Naive B cell (primary cell): Measurements from ENCODE around the gene CDC42BPB. TPM values are rescaled to one million over a fixed set of nuclear protein-coding genes. Genes with fewer than 3 reads are reported as not detected.
"Not testable (repeated sequence)": the region's sequence is repeated elsewhere in the genome, so short reads cannot be mapped to it uniquely, and the experiment has no call there.

Experiments
- ATAC-seq, 2 donors: fragments of 150-1000 bp; cut with Tn5 transposase; 2 replicates each; pipeline ENCODE4 v1.10.0; 2021; ENCODE audit warnings: low read depth in 2 of 2, mild to moderate bottlenecking in 2 of 2, moderate library complexity in 2 of 2
- DNase-seq: peaks from one replicate; pipeline ENCODE4 v3.0.0; 2022
- H3K27ac Mint-ChIP-seq, 6 donors: one replicate each; pipeline ENCODE4 v1.8.0; 2020 to 2022; ENCODE audit warnings: mild to moderate bottlenecking in 6 of 6, mixed read lengths in 6 of 6, moderate library complexity in 5 of 6, inconsistent platforms in 2 of 6
- H3K27me3 Mint-ChIP-seq, 3 donors: one replicate each; pipeline ENCODE4 v1.8.0; 2021 to 2022; ENCODE audit warnings: mixed read lengths in 3 of 3, mild to moderate bottlenecking in 1 of 3
- H3K36me3 Mint-ChIP-seq, 2 donors: one replicate each; pipeline ENCODE4 v1.8.0; 2020 to 2022; ENCODE audit warnings: mixed read lengths in 2 of 2, inconsistent platforms in 1 of 2, mild to moderate bottlenecking in 1 of 2
- H3K4me1 Mint-ChIP-seq, 3 donors: one replicate each; pipeline ENCODE4 v1.8.0; 2020 to 2022; ENCODE audit warnings: mixed read lengths in 3 of 3, inconsistent platforms in 1 of 3, mild to moderate bottlenecking in 1 of 3, moderate library complexity in 1 of 3
- H3K4me3 Mint-ChIP-seq, 8 donors: one replicate each; pipeline ENCODE4 v1.8.0; 2020 to 2022; ENCODE audit warnings: mild to moderate bottlenecking in 8 of 8, mixed read lengths in 8 of 8, moderate library complexity in 8 of 8, inconsistent platforms in 2 of 8
- H3K9me3 Mint-ChIP-seq, 7 donors: one replicate each; pipeline ENCODE4 v1.8.0; 2020 to 2022; ENCODE audit warnings: mixed read lengths in 7 of 7, mild to moderate bottlenecking in 5 of 7, inconsistent platforms in 2 of 7, moderate library complexity in 1 of 7
- polyA plus RNA-seq, 6 donors: library from polyadenylated mRNA; unstranded; fragments of 300-500 nt; fragmentation: Illumina TruSeq; gene quantifications; one replicate each; pipeline ENCODE4 v1.2.3, GENCODE V29; 2021; ENCODE audit warnings: low read depth in 6 of 6

The CDC42BPB gene
- polyA plus RNA-seq, 6 donors from 2014 or later, result 0.81 to 2.7 (median 0.97) TPM; not detected in 1

DNA sequence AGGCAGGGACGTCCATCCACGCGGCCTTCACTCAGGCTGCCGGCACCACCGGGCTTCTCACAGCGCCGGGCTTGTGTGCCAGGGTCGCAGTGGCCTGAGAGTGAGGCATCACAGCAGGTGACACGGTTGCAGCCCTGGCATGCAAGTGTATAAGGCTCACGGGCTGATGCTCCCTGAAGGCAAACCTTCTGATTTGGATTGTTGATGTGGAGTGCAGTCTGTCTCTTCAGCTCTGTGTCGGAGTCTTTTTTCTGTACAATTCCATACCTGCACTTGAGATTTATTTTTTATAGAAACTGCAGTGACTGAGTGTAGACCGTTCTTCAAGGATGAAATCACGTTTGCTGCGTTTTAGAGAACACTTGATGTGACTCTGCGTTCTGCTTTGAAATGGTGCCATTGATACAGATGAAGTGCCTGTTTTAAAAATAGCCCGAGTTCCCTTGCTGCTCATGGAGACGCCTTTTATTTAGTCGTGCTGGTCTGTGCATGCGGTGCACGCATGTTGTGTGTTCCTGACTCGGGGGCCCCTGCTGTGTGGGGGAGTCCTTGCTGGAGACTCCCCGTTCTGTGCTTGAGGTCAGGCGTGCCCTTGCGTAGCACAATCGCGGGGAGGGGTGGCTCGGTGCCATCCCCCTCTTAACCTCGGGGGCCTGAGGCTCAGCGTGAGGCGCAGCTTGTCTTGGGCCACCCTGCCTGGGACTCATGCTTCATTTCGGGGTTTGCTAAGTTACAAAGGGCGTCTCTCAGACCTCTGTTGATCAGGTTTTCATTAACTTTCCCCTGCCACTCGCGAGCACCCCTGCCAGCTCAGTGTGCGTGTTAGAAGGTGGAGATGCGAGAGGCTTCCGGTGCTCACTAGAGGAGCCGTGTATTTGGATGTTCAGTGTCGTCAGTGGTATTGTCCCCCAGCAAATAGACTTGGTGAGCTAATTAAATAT lies 156.4 kb downstream of the CDC42BPB start:
- H3K36me3 Mint-ChIP-seq, result peaks cover 14 to 28% of the 10 kb centered on the region in 2 donors
- H3K4me3 Mint-ChIP-seq, result peak overlapping the region; percentile 59 to 94 (median 86)
- H3K9me3 Mint-ChIP-seq, result no peaks in the 10 kb centered on the region
- peaks cover 45 to 70% (median 51%) of the 10 kb centered on the region in 3 donors for H3K4me1 Mint-ChIP-seq
- ATAC-seq (peak; percentile 64 to 73), DNase-seq (peak; percentile 85)
- H3K27ac Mint-ChIP-seq, result peak overlapping the region; percentile 90 to 98 (median 98)
- no peaks in the 10 kb centered on the region for H3K27me3 Mint-ChIP-seq

DNA sequence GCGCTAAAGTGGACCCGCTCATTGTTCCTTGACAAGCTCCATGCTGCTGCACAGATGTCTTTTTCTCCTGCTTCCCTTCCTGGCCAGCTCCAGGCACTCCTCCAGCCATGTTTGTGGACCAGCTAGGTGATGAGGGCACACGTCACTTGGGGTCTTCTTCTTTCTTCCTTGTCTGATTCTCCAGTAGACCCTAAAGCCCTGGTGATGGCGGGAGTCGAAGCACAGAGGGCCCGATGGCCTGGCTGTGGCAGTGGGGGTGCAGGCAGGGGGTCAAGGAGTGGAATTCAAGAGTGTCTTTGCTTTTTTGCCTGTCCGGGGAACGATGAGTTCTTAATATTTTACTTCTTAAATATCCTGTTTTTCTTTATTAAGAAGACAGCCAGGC lies 157.8 kb downstream of the CDC42BPB start:
- H3K4me3 Mint-ChIP-seq, result peak overlapping the region; percentile 9 to 94 (median 61)
- no peak for DNase-seq
- ATAC-seq, result no peak
- H3K27me3 Mint-ChIP-seq, result no peaks in the 10 kb centered on the region
- H3K9me3 Mint-ChIP-seq, result no peaks in the 10 kb centered on the region
- peaks cover 45 to 65% (median 51%) of the 10 kb centered on the region in 3 donors for H3K4me1 Mint-ChIP-seq
- H3K27ac Mint-ChIP-seq, result peak overlapping the region; percentile 63 to 98 (median 94)
- H3K36me3 Mint-ChIP-seq, result peaks cover 13 to 28% of the 10 kb centered on the region in 2 donors

DNA sequence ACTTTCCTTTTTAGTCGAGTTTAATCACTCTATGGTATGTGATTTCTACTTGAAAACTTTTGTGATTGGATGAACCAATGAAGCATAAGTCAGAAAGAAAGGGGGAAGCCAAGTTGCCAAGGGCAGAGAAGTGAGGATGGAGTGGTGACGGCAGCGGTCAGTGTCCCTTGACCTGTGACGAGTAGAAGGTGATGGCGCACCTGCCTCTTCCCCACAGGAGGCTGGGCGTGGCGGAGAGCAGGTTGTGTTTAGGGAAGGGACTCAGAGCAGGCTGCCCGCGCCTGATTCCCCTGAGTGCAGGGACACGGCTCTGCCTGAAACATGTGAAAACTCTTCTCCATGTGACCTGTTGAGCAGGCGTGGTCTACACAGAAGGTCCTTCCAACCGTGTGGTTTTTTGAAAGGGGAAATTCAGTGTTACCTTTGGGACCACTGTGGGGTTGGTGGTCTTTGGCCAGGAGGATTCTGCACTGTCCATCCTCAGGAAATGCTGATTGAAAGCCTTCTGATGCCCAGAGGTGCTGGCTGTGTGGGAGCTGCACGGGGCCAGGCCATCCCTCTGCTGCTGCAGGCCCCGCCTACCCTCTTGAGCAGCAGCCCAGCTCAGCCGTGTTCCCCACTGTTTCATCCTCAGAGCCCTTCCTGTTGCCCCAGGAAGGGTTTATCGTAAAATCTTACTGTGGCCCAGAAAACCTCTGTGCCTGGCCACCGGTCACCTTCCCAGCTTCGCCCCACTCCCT lies 158.4 kb downstream of the CDC42BPB start:
- peak; percentile 6 to 9 for ATAC-seq
- no peaks in the 10 kb centered on the region for H3K27me3 Mint-ChIP-seq

DNA sequence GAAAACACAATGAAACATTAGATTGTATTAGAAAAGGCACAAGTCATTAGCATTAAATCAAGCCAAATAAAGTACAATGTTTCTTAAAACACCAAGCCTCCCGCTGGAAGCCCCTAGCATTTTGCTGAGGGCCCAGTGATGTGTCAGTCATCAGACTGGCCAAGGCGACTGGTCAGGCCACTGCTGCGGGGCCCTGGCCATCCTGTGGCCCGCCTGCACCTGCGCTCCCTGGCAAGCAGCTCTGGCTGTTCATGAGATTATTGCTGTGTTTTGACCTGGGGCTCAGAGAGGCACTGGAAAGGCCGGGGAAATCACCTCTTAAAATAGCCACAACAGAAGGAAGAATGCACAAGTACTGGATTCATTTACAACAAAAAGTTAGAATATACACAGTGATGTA lies 159.1 kb downstream of the CDC42BPB start:
- peaks cover 13 to 20% of the 10 kb centered on the region in 2 donors for H3K36me3 Mint-ChIP-seq
- no peaks in the 10 kb centered on the region for H3K27me3 Mint-ChIP-seq
- peak overlapping the region; percentile 21 to 94 (median 61) for H3K4me3 Mint-ChIP-seq
- DNase-seq, result no peak
- ATAC-seq, result no peak
- H3K4me1 Mint-ChIP-seq, result peaks cover 40 to 59% (median 46%) of the 10 kb centered on the region in 3 donors
- no peaks in the 10 kb centered on the region for H3K9me3 Mint-ChIP-seq
- peak overlapping the region; percentile 90 to 98 (median 96) for H3K27ac Mint-ChIP-seq

More for the DNA sequence above, 158.4 kb downstream of the CDC42BPB start:
- DNase-seq, result peak; percentile 72
- Mint-ChIP-seq H3K9me3 (no peaks in the 10 kb centered on the region), H3K4me3 (peak overlapping the region; percentile 37 to 94 (median 61)), H3K4me1 (peaks cover 45 to 65% (median 51%) of the 10 kb centered on the region in 3 donors), H3K27ac (peak overlapping the region; percentile 90 to 98 (median 96)), H3K36me3 (peaks cover 13 to 27% of the 10 kb centered on the region in 2 donors)

DNA sequence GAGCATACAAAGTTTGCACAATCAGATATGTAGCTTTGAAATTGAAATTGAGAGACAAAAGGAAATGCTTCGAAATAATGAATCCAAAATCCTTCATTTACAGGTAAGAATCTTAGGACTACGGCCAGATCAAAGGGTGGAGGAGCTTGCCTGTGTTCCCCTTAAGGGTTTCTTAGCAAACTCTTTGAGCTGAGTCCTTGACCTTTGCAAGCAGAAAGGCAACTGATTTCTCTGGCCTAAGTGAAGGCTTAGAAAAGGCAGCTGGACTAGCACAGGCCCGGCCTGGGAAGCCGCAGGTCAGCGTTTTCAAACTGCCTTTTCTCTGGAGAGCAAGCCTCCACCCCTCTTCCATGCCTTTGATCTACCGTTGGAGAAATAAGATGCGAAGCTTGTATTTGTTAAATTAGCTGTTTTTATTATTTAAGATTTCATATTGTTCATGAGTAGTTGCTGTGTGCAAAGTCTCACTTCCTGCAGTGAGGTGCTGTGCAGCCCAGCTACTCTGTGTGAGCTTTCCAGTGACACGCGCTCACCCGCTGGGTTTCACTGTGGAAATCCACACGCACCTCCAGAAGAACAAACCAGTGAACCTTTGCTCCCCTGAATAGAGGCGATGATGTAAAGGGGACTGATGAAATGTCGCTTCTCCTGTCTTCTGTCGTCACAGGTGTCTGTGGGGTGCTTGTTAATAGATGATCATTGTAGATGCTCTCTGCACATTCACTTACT lies 159.9 kb downstream of the CDC42BPB start:
- Mint-ChIP-seq H3K27ac (peak overlapping the region; percentile 36 to 90 (median 81)), H3K4me1 (peaks cover 33 to 51% (median 38%) of the 10 kb centered on the region in 3 donors), H3K27me3 (no peaks in the 10 kb centered on the region), H3K4me3 (peak overlapping the region in 1 of 8 donors; percentile 6), H3K36me3 (peaks cover 12 to 16% of the 10 kb centered on the region in 2 donors), H3K9me3 (no peaks in the 10 kb centered on the region)
- no peak for ATAC-seq
- DNase-seq, result no peak

DNA sequence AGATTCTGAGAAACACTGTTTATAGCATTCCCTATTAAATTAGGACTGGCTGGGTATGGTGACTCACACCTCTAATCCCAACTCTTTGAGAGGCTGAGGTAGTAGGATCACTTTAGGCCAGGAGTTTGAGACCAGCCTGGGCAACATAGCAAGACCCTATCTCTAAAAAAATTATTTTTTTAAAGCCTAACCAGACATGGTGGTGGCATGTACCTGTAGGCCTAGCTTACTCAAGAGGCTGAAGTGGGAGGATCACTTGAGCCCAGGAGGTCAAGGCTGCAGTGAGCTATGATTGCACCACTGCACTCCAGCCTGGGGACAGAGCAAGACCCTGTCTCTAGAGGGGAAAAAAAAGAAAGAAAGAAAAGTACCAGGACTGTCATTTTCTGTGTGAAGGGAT lies 160.6 kb downstream of the CDC42BPB start:
- peak overlapping the region in 2 of 6 donors; percentile 24 to 90 for H3K27ac Mint-ChIP-seq
- H3K36me3 Mint-ChIP-seq, result peaks cover 9 to 18% of the 10 kb centered on the region in 2 donors
- H3K4me1 Mint-ChIP-seq, result peaks cover 27 to 44% (median 31%) of the 10 kb centered on the region in 3 donors
- H3K4me3 Mint-ChIP-seq, result peak overlapping the region in 2 of 8 donors; percentile 15 to 68
- H3K9me3 Mint-ChIP-seq, H3K27me3 Mint-ChIP-seq, DNase-seq, ATAC-seq: not testable (repeated sequence)

DNA sequence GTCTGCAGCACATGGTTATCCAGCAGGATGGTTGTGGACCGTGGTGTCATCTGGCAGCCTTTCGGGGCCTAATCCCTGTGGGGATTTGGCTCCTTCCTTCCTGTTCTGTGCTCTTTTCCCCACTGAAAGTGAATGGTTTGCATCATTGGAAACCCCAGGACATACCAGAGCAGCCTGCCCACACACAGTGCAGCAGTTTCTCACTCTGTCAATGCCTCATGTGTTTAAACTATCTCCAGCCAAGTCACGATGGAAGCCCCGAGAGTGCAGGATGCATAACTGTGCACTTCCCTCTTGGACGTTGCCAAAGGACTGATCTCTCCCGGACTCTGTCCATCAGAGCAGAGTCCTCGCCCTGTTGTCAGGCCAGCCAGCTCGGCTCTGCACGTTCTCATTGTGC lies 163.9 kb downstream of the CDC42BPB start:
- H3K27me3 Mint-ChIP-seq, result no peaks in the 10 kb centered on the region
- peaks cover 4 to 11% (median 5%) of the 10 kb centered on the region in 3 donors for H3K4me1 Mint-ChIP-seq
- peaks cover 3 to 23% of the 10 kb centered on the region in 2 donors for H3K36me3 Mint-ChIP-seq
- ATAC-seq (no peak), DNase-seq (no peak)
- no peak overlapping the region for H3K4me3 Mint-ChIP-seq
- H3K9me3 Mint-ChIP-seq, result no peaks in the 10 kb centered on the region
- no peak overlapping the region for H3K27ac Mint-ChIP-seq

DNA sequence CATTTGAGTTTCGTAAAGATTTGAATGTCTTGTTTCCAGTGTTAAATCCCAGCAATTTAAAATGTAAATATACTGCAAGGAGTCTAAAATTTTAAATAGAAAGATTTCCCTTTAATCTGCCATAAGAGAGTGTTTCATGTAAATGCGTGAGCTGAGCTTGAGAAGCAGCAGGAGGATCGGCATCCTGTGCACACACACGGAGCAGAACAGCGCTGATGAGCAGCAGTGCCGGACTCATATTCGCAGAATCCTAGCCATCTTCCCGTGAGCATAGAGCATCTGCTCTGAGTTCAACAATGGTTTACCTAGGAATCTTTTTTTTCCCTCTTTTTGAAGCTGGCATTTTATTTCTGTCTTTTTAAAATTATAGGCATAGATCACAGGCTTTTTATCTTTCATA lies 164.7 kb downstream of the CDC42BPB start:
- ATAC-seq (no peak), DNase-seq (no peak)
- Mint-ChIP-seq H3K36me3 (peaks cover 0 to 21% of the 10 kb centered on the region in 2 donors), H3K27me3 (no peaks in the 10 kb centered on the region), H3K4me3 (no peak overlapping the region), H3K9me3 (no peaks in the 10 kb centered on the region), H3K27ac (peak overlapping the region in 1 of 6 donors; percentile 48), H3K4me1 (peaks cover 0 to 3% (median 0%) of the 10 kb centered on the region in 3 donors)

DNA sequence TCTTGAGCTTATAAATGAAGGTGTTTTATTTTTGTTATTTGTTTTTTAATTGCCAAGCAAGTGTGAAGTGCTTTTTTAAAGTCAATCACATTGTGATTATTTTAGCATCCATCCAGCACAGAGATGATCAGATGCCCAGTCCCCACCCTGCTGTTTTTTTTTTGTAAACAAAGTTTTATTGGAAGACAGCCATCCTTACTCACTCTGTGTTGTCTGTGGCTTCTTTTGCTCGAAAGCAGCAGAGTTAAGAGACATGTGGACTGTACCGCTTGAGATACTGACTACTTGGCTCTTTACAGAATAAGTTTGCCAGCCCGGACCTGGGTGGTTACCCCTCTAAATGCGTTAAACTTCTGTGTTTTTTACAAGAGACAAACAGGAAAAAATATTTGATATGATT lies 165.8 kb downstream of the CDC42BPB start:
- no peak for DNase-seq
- Mint-ChIP-seq H3K36me3 (peaks cover 0 to 21% of the 10 kb centered on the region in 2 donors), H3K4me1 (no peaks in the 10 kb centered on the region), H3K27ac (peak overlapping the region in 2 of 6 donors; percentile 19 to 59), H3K4me3 (no peak overlapping the region), H3K27me3 (no peaks in the 10 kb centered on the region), H3K9me3 (no peaks in the 10 kb centered on the region)
- ATAC-seq, result no peak

DNA sequence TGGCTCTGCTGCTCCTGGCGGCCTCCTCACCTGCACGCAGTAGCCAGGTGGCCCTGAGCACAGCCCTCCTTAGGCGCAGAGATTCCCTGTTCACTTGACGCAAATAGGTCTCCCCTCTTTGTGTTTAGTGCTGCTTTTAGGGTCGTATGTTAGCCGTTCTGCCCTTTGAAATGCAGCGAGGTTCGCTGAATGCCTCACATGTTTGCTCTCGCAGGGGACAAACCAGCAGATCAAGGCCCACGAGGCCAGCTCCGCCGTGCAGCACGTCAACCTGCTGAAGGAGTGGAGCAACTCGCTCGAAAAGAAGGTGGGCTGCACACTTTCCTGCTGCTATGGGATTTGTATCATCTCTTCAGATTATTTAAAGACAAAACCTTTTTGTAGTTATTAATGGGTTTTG lies 166.2 kb downstream of the CDC42BPB start:
- Mint-ChIP-seq H3K36me3 (peaks cover 0 to 21% of the 10 kb centered on the region in 2 donors), H3K4me3 (no peak overlapping the region), H3K27me3 (no peaks in the 10 kb centered on the region), H3K4me1 (no peaks in the 10 kb centered on the region), H3K9me3 (no peaks in the 10 kb centered on the region), H3K27ac (peak overlapping the region in 2 of 6 donors; percentile 33 to 59)
- ATAC-seq, result no peak
- no peak for DNase-seq

DNA sequence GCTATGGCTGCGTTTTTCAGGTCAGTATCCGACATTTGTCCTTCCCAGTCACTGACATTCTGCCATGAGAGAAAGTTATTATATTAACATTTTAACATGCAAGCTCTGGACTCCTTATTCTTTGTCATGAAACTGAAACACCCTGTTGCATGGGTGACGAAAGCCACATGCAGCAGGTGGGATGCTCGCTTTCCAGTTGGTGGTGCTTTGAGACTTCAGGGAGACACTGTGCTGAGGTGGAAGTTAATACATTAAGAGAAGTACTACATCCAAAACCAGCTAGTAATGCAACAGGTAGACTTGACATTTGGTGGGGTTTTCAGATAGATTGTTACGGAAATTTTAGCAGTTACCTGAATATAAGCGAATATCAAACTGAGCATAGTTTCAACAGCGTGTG lies 167.7 kb downstream of the CDC42BPB start:
- Mint-ChIP-seq H3K27me3 (no peaks in the 10 kb centered on the region), H3K36me3 (peaks cover 0 to 14% of the 10 kb centered on the region in 2 donors), H3K4me3 (no peak overlapping the region), H3K9me3 (no peaks in the 10 kb centered on the region), H3K4me1 (no peaks in the 10 kb centered on the region), H3K27ac (peak overlapping the region in 2 of 6 donors; percentile 33 to 44)
- ATAC-seq, result no peak
- DNase-seq, result no peak

DNA sequence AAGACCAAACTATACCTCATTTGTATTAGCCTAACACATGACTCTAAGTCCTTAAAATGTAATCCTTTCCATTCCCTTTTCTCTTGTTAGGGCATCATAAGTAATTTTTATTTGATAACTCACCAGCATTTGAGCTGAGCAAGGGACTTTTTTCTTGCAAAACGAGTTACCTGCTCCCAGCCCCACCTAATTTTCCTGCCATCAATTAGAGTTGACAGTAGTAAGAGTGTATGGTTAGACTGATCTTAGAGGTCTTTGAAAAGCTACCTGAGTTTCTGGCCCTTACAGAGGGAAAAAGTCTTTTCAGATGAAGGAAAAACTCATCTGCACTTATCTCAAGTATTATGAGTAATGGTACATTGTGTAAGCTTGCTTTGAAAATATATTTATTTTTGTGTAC lies 168.6 kb downstream of the CDC42BPB start:
- Mint-ChIP-seq H3K27me3 (no peaks in the 10 kb centered on the region), H3K36me3 (peaks cover 0 to 18% of the 10 kb centered on the region in 2 donors)

More for the DNA sequence above, 168.6 kb downstream of the CDC42BPB start:
- Mint-ChIP-seq H3K4me3 (no peak overlapping the region), H3K9me3 (no peaks in the 10 kb centered on the region), H3K4me1 (no peaks in the 10 kb centered on the region), H3K27ac (peak overlapping the region in 2 of 6 donors; percentile 6 to 18)
- ATAC-seq (no peak), DNase-seq (no peak)
